Peyer's patch (tissue), 4 donors: Measurements from ENCODE around the gene ITSN2.

Source experiments
- CTCF ChIP-seq, 6 experiments: fragments of 450-650 bp in 4 of 6; fragments of 200-600 bp in 2 of 6; sonication (generic) in 1 of 6; IDR thresholded peaks; one replicate each; pipeline ENCODE4 v1.5.1; 2017 to 2019; ENCODE audit warnings: antibody characterized with exemption in 6 of 6, mild to moderate bottlenecking in 3 of 6, moderate library complexity in 1 of 6
- POLR2A ChIP-seq, 2 donors: fragments of 450-650 bp; IDR thresholded peaks; one replicate each; pipeline ENCODE4 v1.5.1; 2017; ENCODE audit warnings: antibody characterized with exemption in 2 of 2, mild to moderate bottlenecking in 2 of 2, moderate library complexity in 2 of 2

GRCh38 chr2:24330161-24330560 lies 30.2 kb downstream of the ITSN2 start:
- TF ChIP-seq CTCF (IDR thresholded peaks at IDR 0.05): no peak
- TF ChIP-seq POLR2A (IDR thresholded peaks at IDR 0.05): no peak
